Stimulated activated naive CD4-positive, alpha-beta T cell (primary cell): ENCODE measurements around the gene CD34.

ENCODE experiments used
- DNase-seq, 6 experiments: peaks; one replicate each; lab custom pipeline; 2025; lab: John Stamatoyannopoulos, UW

The CD34 gene

DNA sequence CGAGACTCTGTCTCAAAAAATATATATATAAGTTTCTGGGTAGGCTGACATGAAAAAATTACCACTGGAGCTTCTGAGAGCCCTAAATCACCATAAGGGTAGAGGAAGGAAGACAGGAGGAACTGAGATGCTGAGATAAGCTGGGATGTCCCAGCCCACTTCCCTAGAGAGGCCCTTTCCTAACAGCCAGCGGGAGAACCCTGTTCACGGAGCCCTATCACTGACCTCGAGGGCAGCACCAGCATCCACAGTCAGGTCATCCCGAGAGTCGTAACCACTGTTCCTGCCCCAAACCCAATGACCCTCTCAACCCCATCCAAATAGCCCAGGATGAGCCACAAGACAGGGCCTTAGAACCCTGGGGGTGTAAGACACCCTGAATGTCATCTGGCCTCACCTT lies 77.5 kb downstream of the CD34 start:
- no peak for DNase-seq

DNA sequence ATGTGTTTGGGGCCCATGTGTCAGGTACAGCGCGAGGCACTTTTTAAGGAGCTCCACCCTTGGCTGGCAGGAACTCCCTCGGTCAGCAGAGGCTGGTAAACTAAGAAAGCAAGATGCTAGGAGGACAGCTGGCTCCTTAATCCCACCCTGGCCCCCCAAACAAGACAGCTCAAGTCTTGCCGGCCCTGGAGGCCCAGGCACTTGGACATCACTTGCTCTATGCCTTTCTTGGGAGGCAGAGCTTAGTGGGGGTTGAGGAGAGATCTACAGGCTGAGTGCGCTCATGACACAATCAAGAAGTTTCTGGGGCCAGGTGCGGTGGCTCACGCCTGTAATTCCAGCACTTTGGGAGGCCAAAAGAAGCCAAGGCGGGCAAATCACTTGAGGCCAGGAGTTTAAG lies 78.1 kb downstream of the CD34 start:
- no peak for DNase-seq

DNA sequence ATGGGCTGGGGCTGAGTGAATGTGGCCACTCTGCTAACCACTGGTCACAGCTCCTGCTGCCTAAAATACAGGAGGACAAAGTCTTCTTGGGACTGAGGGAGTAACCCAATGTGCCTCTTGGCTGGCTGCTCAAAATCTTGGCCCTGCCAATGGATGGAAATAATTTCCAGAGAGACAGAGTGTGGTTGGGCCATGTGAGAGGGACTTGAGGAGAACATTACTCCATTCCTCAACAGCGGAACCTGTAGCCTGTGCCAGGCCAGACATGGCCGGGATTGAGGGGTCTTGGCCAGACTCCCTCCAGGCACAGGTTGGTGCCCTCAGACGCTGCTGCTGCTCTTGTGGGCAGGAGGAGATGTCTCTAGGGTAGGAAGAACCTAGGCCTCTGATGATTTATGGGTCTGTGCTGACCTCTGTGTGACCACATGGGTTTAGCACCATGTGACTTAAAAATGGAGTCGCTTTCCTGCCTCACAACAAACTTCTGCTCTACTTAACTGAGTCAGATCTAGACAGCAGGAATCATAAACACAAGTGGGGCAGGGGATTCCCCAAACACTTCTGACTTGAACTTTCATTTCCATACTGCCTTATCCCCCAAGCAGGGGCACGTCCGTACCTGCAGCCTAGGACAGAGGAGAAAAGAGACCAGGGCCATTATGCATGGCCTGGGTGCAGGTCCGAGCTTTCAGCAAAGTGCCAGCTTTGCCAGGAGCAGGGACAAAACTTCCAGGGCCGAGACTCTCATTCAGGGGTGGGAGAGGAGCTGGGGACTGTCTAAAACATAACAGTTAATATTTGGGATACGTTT lies 79.2 kb downstream of the CD34 start:
- DNase-seq: peak in 2 of 6 experiments; percentile 22 to 23
